Retinal pigment epithelial cell (primary cell): ENCODE data around the gene HPGDS.

ENCODE experiments used
- DNase-seq: peaks from one replicate; pipeline ENCODE4 v3.0.0-alpha.2; 2010; ENCODE audit warnings: low read depth
- H3K4me3 ChIP-seq: 2 replicates; pipeline ENCODE4 v1.5.1; 2011; ENCODE audit warnings: mild to moderate bottlenecking, low read length, control low read depth, moderate library complexity
- CTCF ChIP-seq: conservative IDR thresholded peaks from 2 replicates; pipeline ENCODE4 v1.5.1; 2011; ENCODE audit warnings: low read depth, low read length, control low read depth, inconsistent platforms

Gene HPGDS

DNA sequence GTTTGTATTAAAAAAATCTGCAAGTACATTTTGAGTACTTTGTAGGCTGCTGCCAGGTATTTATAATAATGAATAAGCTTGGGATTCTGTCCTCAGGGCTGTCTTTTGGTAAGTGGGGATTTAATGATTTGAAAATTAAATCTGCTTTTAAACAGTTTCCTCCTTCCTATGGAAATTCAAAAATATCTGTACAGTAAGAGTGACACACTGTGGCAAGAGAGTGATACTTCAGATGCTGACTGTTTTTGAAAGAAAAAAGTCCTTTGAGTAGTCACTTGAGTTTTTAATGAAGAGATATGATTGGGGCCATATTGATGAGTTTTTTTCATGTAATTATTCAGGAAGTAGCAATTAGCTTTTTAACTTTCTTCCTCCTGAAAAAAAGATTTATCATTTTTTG lies 85.8 kb downstream of the HPGDS start:
- no peak overlapping the region for H3K4me3 ChIP-seq
- no peak for DNase-seq
- TF ChIP-seq CTCF, result peak; percentile 40

DNA sequence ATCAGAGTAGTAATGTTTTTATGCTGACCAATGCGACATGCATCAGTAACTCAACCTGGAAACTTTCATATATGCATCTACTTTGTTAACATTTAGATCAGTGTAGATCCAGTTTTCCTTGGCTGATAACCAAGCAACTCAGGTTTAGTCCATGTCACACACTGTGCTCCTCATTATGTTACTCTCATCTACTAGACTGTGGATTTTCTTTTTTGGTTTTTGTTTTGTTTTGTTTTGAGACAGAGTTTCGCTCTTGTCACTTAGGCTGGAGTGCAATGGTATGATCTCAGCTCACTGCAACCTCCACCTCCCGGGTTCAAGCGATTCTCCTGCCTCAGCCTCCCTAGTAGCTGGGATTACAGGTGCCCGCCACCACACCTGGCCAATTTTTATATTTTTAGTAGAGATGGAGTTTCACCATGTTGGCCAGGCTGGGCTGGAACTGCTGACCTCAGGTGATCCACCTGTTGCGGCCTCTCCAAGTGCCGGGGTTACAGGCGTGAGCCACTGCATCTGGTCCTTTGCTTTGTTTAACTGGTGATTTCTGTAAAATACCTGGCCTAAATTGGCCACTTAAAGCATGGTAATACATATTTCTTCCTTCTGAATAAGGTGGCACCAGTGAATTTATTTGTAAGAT lies 86.4 kb downstream of the HPGDS start:
- DNase-seq, result no peak
- no peak for TF ChIP-seq CTCF
- H3K4me3 ChIP-seq, result no peak overlapping the region

GRCh38 chr4:94253036-94253435 lies 89.6 kb downstream of the HPGDS start:
- no peak overlapping the region for H3K4me3 ChIP-seq
- no peak for DNase-seq
- no peak for TF ChIP-seq CTCF

- TF ChIP-seq CTCF, result no peak
- H3K4me3 ChIP-seq, result no peak overlapping the region
- no peak for DNase-seq
Measured at GRCh38 chr4:94251094-94251493, 91.5 kb downstream of the HPGDS start.
